ENCODE results near the gene CCT3. TPM values are rescaled to one million over a fixed set of nuclear protein-coding genes. Genes with fewer than 3 reads are reported as not detected.

The CCT3 gene
- total RNA-seq, 1 experiment from 2014 or later: 340 TPM

GRCh38 chr1:156385534-156386031 is 47.5 kb upstream of the CCT3 start:
- H3K36me3 ChIP-seq (ENCODE audit: control insufficient read depth, insufficient read depth, low read length): no peaks in the 10 kb centered on the region
- Mint-ChIP-seq H3K9me3 (ENCODE audit: unreplicated experiment) (no peaks in the 10 kb centered on the region), H3K27ac (ENCODE audit: unreplicated experiment) (no peak overlapping the region), H3K4me3 (ENCODE audit: unreplicated experiment) (no peak overlapping the region), H3K4me1 (ENCODE audit: low read depth, unreplicated experiment) (no peaks in the 10 kb centered on the region), H3K36me3 (ENCODE audit: insufficient read depth, unreplicated experiment) (no peaks in the 10 kb centered on the region), H3K27me3 (ENCODE audit: insufficient read depth, unreplicated experiment) (no peaks in the 10 kb centered on the region)
- DNase-seq: peak; percentile 55 to 64
- intact Hi-C loops (cut with micrococcal nuclease; ENCODE audit: unreplicated experiment): loop anchor here (1.0 to 10.0 kb wide), 3 partner anchors 35 to 219 kb away; partner anchors contain the start of gene GPATCH4
- no peak overlapping the region for H3K4me3 ChIP-seq (ENCODE audit: low read depth, low read length)
- ChIA-PET POLR2A (interaction anchor here (0.6 to 1.2 kb wide), 4 partner anchors 36 to 118 kb away, joined by 3 to 6 read pairs (median 4); no protein-coding TSS in a partner anchor), CTCF (interaction anchor here (0.6 to 5.5 kb wide), 45 partner anchors 8 to 504 kb away, joined by 3 to 163 read pairs (median 5); partner anchors contain the start of genes GPATCH4 and SMG5)
- no peaks in the 10 kb centered on the region for H3K27me3 ChIP-seq (replicated peaks; ENCODE audit: control insufficient read depth, insufficient read depth, low read length)
- H3K9me3 ChIP-seq: no peaks in the 10 kb centered on the region
- no peaks in the 10 kb centered on the region for H3K4me1 ChIP-seq
- TF ChIP-seq, protein P1, sequence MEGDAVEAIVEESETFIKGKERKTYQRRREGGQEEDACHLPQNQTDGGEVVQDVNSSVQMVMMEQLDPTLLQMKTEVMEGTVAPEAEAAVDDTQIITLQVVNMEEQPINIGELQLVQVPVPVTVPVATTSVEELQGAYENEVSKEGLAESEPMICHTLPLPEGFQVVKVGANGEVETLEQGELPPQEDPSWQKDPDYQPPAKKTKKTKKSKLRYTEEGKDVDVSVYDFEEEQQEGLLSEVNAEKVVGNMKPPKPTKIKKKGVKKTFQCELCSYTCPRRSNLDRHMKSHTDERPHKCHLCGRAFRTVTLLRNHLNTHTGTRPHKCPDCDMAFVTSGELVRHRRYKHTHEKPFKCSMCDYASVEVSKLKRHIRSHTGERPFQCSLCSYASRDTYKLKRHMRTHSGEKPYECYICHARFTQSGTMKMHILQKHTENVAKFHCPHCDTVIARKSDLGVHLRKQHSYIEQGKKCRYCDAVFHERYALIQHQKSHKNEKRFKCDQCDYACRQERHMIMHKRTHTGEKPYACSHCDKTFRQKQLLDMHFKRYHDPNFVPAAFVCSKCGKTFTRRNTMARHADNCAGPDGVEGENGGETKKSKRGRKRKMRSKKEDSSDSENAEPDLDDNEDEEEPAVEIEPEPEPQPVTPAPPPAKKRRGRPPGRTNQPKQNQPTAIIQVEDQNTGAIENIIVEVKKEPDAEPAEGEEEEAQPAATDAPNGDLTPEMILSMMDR (IDR thresholded peaks at IDR 0.05; ENCODE audit: insufficient read depth in 1 of 2, low read depth in 1 of 2, low read length in 1 of 2, severe bottlenecking in 1 of 2, unreplicated experiment in 1 of 2): peak; percentile 93 to 96
- BruUV-seq (replicated peaks): no TSS peak

DNA sequence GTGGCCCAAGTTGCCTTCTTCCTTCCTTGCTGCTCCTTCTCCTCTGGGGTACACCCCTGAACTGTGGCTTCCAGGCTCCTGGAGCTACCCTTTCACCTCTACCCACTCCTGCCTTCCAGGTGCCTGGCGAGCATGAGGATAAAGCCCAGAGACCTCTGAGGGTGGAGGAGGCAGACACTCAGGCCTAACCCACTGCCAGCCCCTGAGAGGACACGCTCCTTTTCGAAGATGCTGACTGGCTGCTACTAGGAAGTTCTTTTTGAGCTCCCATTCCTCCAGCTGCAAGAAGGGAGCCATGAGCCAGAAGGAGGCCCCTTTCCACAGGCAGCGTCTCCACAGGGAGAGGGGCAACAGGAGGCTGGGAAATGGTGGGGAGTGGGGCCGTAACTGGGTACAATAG is 46.6 kb upstream of the CCT3 start:
- H3K36me3 ChIP-seq (ENCODE audit: control insufficient read depth, insufficient read depth, low read length): no peaks in the 10 kb centered on the region
- DNase-seq: no peak
- TF ChIP-seq, protein P1 (IDR thresholded peaks at IDR 0.05; ENCODE audit: insufficient read depth in 1 of 2, low read depth in 1 of 2, low read length in 1 of 2, severe bottlenecking in 1 of 2, unreplicated experiment in 1 of 2): no peak
- ChIA-PET POLR2A (interaction anchor here (0.7 kb wide), 1 partner anchor 20 kb away, joined by 3 read pairs; no protein-coding TSS in a partner anchor), CTCF (interaction anchor here (1.2 to 5.5 kb wide), 7 partner anchors 11 to 73 kb away, joined by 3 to 163 read pairs (median 16); no protein-coding TSS in a partner anchor)
- no TSS peak for BruUV-seq (replicated peaks)
- H3K27me3 ChIP-seq (replicated peaks; ENCODE audit: control insufficient read depth, insufficient read depth, low read length): no peaks in the 10 kb centered on the region
- Mint-ChIP-seq H3K9me3 (ENCODE audit: unreplicated experiment) (no peaks in the 10 kb centered on the region), H3K4me1 (ENCODE audit: low read depth, unreplicated experiment) (no peaks in the 10 kb centered on the region), H3K27ac (ENCODE audit: unreplicated experiment) (no peak overlapping the region), H3K27me3 (ENCODE audit: insufficient read depth, unreplicated experiment) (no peaks in the 10 kb centered on the region), H3K4me3 (ENCODE audit: unreplicated experiment) (no peak overlapping the region), H3K36me3 (ENCODE audit: insufficient read depth, unreplicated experiment) (no peaks in the 10 kb centered on the region)
- peaks cover 5% of the 10 kb centered on the region for H3K4me1 ChIP-seq
- H3K4me3 ChIP-seq (ENCODE audit: low read depth, low read length): no peak overlapping the region
- intact Hi-C loops (cut with micrococcal nuclease; ENCODE audit: unreplicated experiment): loop anchor here (1.0 to 10.0 kb wide), 3 partner anchors 36 to 220 kb away; partner anchors contain the start of gene GPATCH4
- H3K9me3 ChIP-seq: no peaks in the 10 kb centered on the region

DNA sequence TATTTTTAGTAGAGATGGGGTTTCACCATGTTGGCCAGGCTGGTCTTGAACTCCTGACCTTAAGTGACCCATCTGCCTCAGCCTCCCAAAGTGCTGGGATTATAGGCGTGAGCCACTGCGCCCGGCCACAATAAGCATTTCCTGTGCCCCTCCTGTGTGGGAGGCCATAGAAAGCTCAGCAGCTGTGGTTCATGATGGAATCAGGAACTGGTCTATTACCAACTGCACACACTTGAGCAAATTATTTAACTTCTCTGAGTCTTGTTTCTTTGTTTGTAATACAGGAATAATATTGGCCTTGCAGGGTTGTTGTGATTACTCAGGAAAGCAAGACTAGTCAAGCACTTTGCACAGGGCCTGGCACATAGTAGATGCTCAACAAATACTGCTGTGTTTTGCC is 45.9 kb upstream of the CCT3 start:
- no peaks in the 10 kb centered on the region for H3K9me3 Mint-ChIP-seq (ENCODE audit: unreplicated experiment)
- H3K4me1 Mint-ChIP-seq (ENCODE audit: low read depth, unreplicated experiment): no peaks in the 10 kb centered on the region
- no peak overlapping the region for H3K27ac Mint-ChIP-seq (ENCODE audit: unreplicated experiment)
- Histone ChIP-seq H3K9me3 (no peaks in the 10 kb centered on the region), H3K4me1 (peaks cover 12% of the 10 kb centered on the region), H3K27me3 (replicated peaks; ENCODE audit: control insufficient read depth, insufficient read depth, low read length) (no peaks in the 10 kb centered on the region), H3K4me3 (ENCODE audit: low read depth, low read length) (no peak overlapping the region), H3K36me3 (ENCODE audit: control insufficient read depth, insufficient read depth, low read length) (no peaks in the 10 kb centered on the region)
- DNase-seq: no peak
- H3K36me3 Mint-ChIP-seq (ENCODE audit: insufficient read depth, unreplicated experiment): no peaks in the 10 kb centered on the region
- TF ChIP-seq, protein P1 (IDR thresholded peaks at IDR 0.05; ENCODE audit: insufficient read depth in 1 of 2, low read depth in 1 of 2, low read length in 1 of 2, severe bottlenecking in 1 of 2, unreplicated experiment in 1 of 2): no peak
- H3K27me3 Mint-ChIP-seq (ENCODE audit: insufficient read depth, unreplicated experiment): no peaks in the 10 kb centered on the region
- BruUV-seq (replicated peaks): no TSS peak
- no peak overlapping the region for H3K4me3 Mint-ChIP-seq (ENCODE audit: unreplicated experiment)
- CTCF ChIA-PET: interaction anchor here (1.0 to 5.5 kb wide), 3 partner anchors 18 to 74 kb away, joined by 3 to 163 read pairs (median 5); no protein-coding TSS in a partner anchor
- POLR2A ChIA-PET: interaction anchor here (0.7 kb wide), 1 partner anchor 21 kb away, joined by 3 read pairs; no protein-coding TSS in a partner anchor
- intact Hi-C loops (cut with micrococcal nuclease; ENCODE audit: unreplicated experiment): loop anchor here (2.0 to 10.0 kb wide), 2 partner anchors 37 to 221 kb away; partner anchors contain the start of gene GPATCH4

Measured in Caco-2 (cell line).